Stimulated activated CD8-positive, alpha-beta memory T cell treated with anti-CD3 and anti-CD28 coated beads, Interleukin-12 subunit alpha, Interleukin-12 subunit beta, amount 100 ng/mL, for 24 hours (primary cell): ENCODE measurements around the gene DONSON.
A peak's percentile ranks its signal among the peaks of the same experiment; 100 is the strongest.
"Not testable (repeated sequence)": the region's sequence is repeated elsewhere in the genome, so short reads cannot be mapped to it uniquely, and the experiment has no call there.

Experiments used
- DNase-seq: peaks from one replicate; pipeline ENCODE4 v3.0.0-alpha.2; 2020; ENCODE audit errors: extremely low read depth

Gene DONSON

GRCh38 chr21:33588485-33589335 lies at the start of gene DONSON:
DONSON (minus strand) TSS chr21:33588684; CDS start chr21:33588641, 43 bp downstream.
- DNase-seq = peak; percentile 67

GRCh38 chr21:33634254-33634653 lies 45.8 kb upstream of the DONSON start:
- no peak for DNase-seq

GRCh38 chr21:33626151-33626550 lies 37.7 kb upstream of the DONSON start:
- DNase-seq = not testable (repeated sequence)

GRCh38 chr21:33622253-33622652 lies 33.8 kb upstream of the DONSON start:
- no peak for DNase-seq

GRCh38 chr21:33619726-33620125 lies 31.2 kb upstream of the DONSON start:
- DNase-seq = no peak

- DNase-seq = no peak
These were observed 29.9 kb upstream of the DONSON start for GRCh38 chr21:33618407-33618806.

GRCh38 chr21:33617565-33617964 lies 29.1 kb upstream of the DONSON start:
- DNase-seq = not testable (repeated sequence)

GRCh38 chr21:33611006-33611744 lies 22.7 kb upstream of the DONSON start:
- DNase-seq = no peak

GRCh38 chr21:33608559-33608958 lies 20.1 kb upstream of the DONSON start:
- no peak for DNase-seq

- DNase-seq = no peak
These were observed 9.6 kb upstream of the DONSON start for GRCh38 chr21:33598051-33598450.

GRCh38 chr21:33587792-33588484 lies 546 bp downstream of the DONSON start:
- DNase-seq = no peak

- DNase-seq = no peak
These were observed 1.6 kb downstream of the DONSON start for GRCh38 chr21:33586927-33587326.

- DNase-seq = no peak
These were observed 4.0 kb downstream of the DONSON start for GRCh38 chr21:33584455-33584854.

GRCh38 chr21:33578959-33579542 lies 9.4 kb downstream of the DONSON start:
- DNase-seq = no peak

GRCh38 chr21:33578214-33578613 lies 10.3 kb downstream of the DONSON start:
- DNase-seq = no peak

- DNase-seq = not testable (repeated sequence)
These were observed 11.7 kb downstream of the DONSON start for GRCh38 chr21:33576741-33577141.

GRCh38 chr21:33572350-33572749 lies 16.1 kb downstream of the DONSON start:
- no peak for DNase-seq

GRCh38 chr21:33569991-33570390 lies 18.5 kb downstream of the DONSON start:
- no peak for DNase-seq

GRCh38 chr21:33568448-33568847 lies 20.0 kb downstream of the DONSON start:
- no peak for DNase-seq

- no peak for DNase-seq
These were observed 20.6 kb downstream of the DONSON start for GRCh38 chr21:33567914-33568313.

- no peak for DNase-seq
These were observed 22.0 kb downstream of the DONSON start for GRCh38 chr21:33566514-33566913.

- no peak for DNase-seq
These were observed 26.1 kb downstream of the DONSON start for GRCh38 chr21:33562389-33562788.
